CD4-positive, alpha-beta T cell (primary cell): ENCODE data around the gene HMCN2. TPM values are rescaled to one million over a fixed set of nuclear protein-coding genes. Genes with fewer than 3 reads are reported as not detected.

Experiments
- ATAC-seq: fragments of 200-7000 bp; cut with Tn5 transposase; one replicate; pipeline ENCODE4 v1.10.0; 2022; ENCODE audit warnings: mild to moderate bottlenecking; ENCODE audit not compliant: poor library complexity
- CTCF ChIA-PET: fragments of 350-600 bp; sonication (Branson Sonifier 250); formaldehyde crosslinking; loops from one replicate; lab custom pipeline; 2021; ENCODE audit warnings: antibody characterized with exemption, inconsistent platforms; lab: Charles Lee
- POLR2A ChIA-PET: fragments of 350-600 bp; sonication (Branson Sonifier 250); formaldehyde crosslinking; loops from one replicate; lab custom pipeline; 2021; ENCODE audit warnings: antibody characterized with exemption, inconsistent platforms; lab: Charles Lee
- DNase-seq, 14 experiments: peaks; one replicate each; pipeline ENCODE4 v3.0.0-alpha.2; 2013 to 2020; ENCODE audit warnings: mixed read lengths in 2 of 14
- H3K27ac ChIP-seq, 2 donors: one replicate each; pipeline versions ENCODE4 v1.5.1 to v1.7.0; 2013; ENCODE audit warnings: low read length in 2 of 2, low read depth in 1 of 2, mild to moderate bottlenecking in 1 of 2
- H3K27me3 ChIP-seq, 2 experiments: 1 replicate in 1 of 2; 2 replicates in 1 of 2; pipeline versions ENCODE4 v1.6.1 to v1.7.0; 2013; ENCODE audit warnings: low read length in 2 of 2, control low read depth in 1 of 2, mild to moderate bottlenecking in 1 of 2, moderate library complexity in 1 of 2; ENCODE audit not compliant: insufficient read depth in 2 of 2, control insufficient read depth in 1 of 2
- H3K36me3 ChIP-seq: one replicate; pipeline ENCODE4 v1.6.1; 2013; ENCODE audit warnings: low read length, control low read depth; ENCODE audit not compliant: insufficient read depth
- H3K4me1 ChIP-seq: one replicate; pipeline ENCODE4 v1.6.1; 2013; ENCODE audit warnings: low read length, control low read depth; ENCODE audit not compliant: insufficient read depth
- H3K4me3 ChIP-seq: one replicate; pipeline ENCODE4 v1.5.1; 2013; ENCODE audit warnings: mild to moderate bottlenecking, low read length, moderate library complexity
- H3K9me3 ChIP-seq, 2 experiments: 1 replicate in 1 of 2; 2 replicates in 1 of 2; pipeline versions ENCODE4 v1.6.1 to v1.7.0; 2013; ENCODE audit warnings: low read length in 2 of 2, mild to moderate bottlenecking in 2 of 2, control low read depth in 1 of 2, moderate library complexity in 1 of 2; ENCODE audit not compliant: control insufficient read depth in 1 of 2, insufficient read depth in 1 of 2
- H3K27ac Mint-ChIP-seq: one replicate; pipeline ENCODE4 v1.8.0; 2020; ENCODE audit warnings: mixed read lengths
- H3K27me3 Mint-ChIP-seq: one replicate; pipeline ENCODE4 v1.8.0; 2021; ENCODE audit warnings: mixed read lengths
- H3K36me3 Mint-ChIP-seq: one replicate; pipeline ENCODE4 v1.8.0; 2021; ENCODE audit warnings: low read depth, mixed read lengths
- H3K4me1 Mint-ChIP-seq: one replicate; pipeline ENCODE4 v1.8.0; 2021; ENCODE audit warnings: low read depth, mixed read lengths
- H3K4me3 Mint-ChIP-seq: one replicate; pipeline ENCODE4 v1.8.0; 2020; ENCODE audit warnings: mild to moderate bottlenecking, mixed read lengths
- H3K9me3 Mint-ChIP-seq: one replicate; pipeline ENCODE4 v1.8.0; 2020; ENCODE audit warnings: mixed read lengths
- intact Hi-C, 2 experiments: fragments of 100-400 bp; cut with DNase I in 1 of 2; cut with micrococcal nuclease in 1 of 2; formaldehyde crosslinking; loops; one replicate each; pipeline versions ENCODE4 v1.15.1 to v1.9.0; 2023 to 2025; cut with DNase I, micrococcal nuclease
- total RNA-seq, 174 experiments: library from RNA in 2 of 174; stranded (reverse) in 2 of 174; gene quantifications; one replicate each; pipeline ENCODE4 v1.2.3 and lab custom pipeline; 2021 to 2026
- TF ChIP-seq, protein P1 (sequence below): fragments of 200-600 bp; IDR thresholded peaks from one replicate; pipeline ENCODE4 v1.8.0; 2022; ENCODE audit warnings: antibody characterized with exemption, mild to moderate bottlenecking

HMCN2 gene
- total RNA-seq, 2 experiments from 2014 or later: not detected

DNA sequence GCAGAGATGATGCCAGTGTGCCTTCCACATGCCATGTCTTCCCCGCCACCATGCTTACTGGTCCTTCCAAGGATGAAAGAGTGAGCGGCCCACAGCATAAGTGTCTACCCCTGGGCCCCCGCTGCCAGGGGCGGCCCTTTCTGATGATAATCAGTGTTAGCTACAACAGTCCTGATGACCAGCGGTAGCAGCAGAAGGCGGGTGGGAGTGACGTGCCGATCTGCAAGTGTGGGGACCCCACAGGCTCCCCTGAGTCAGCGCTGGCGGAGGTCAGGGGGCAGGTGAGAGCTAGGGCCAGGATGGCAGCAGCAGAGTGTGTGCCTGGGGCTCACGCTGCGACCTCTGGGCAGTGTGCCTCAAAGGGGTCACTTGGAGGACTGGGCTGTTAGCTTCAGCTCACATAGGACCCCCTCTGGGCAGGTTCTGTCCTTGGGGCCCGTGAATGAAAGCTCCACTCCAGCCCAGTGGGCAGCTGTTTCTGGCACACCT, 80.4 kb downstream of the HMCN2 start:
- peaks cover 4 to 6% of the 10 kb centered on the region in 2 experiments for H3K27me3 ChIP-seq
- intact Hi-C loops: no loop called here
- POLR2A ChIA-PET: no interaction called here

DNA sequence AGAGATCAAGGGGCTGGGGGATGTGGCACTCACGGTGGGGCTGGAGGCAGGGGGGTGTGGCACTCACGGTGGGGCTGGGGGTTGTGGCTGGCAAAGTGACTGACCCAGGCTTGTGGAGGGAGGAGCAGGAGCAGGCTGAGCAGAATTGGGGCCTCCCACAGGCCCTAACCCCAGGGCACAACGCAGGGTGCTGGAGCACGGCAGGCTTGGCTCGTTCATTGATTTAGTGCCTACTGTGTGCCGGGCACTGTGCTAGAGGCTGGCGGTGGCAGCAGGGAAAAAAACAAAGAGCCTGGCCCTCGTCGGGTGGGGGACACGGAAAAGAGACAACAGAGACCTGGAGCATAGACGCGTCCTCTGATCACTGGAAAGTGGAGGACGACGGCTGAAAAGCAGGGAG, 80.9 kb downstream of the HMCN2 start:
- ATAC-seq (no peak), DNase-seq (no peak)
- Histone ChIP-seq H3K4me3 (no peak overlapping the region), H3K4me1 (no peaks in the 10 kb centered on the region), H3K27me3 (peaks cover 4 to 6% of the 10 kb centered on the region in 2 experiments), H3K36me3 (no peaks in the 10 kb centered on the region), H3K9me3 (peaks cover 0 to 6% of the 10 kb centered on the region in 2 experiments), H3K27ac (no peak overlapping the region)
- H3K4me3 Mint-ChIP-seq: no peak overlapping the region
- no peak overlapping the region for H3K27ac Mint-ChIP-seq
- H3K9me3 Mint-ChIP-seq: no peaks in the 10 kb centered on the region
- TF ChIP-seq, protein P1, sequence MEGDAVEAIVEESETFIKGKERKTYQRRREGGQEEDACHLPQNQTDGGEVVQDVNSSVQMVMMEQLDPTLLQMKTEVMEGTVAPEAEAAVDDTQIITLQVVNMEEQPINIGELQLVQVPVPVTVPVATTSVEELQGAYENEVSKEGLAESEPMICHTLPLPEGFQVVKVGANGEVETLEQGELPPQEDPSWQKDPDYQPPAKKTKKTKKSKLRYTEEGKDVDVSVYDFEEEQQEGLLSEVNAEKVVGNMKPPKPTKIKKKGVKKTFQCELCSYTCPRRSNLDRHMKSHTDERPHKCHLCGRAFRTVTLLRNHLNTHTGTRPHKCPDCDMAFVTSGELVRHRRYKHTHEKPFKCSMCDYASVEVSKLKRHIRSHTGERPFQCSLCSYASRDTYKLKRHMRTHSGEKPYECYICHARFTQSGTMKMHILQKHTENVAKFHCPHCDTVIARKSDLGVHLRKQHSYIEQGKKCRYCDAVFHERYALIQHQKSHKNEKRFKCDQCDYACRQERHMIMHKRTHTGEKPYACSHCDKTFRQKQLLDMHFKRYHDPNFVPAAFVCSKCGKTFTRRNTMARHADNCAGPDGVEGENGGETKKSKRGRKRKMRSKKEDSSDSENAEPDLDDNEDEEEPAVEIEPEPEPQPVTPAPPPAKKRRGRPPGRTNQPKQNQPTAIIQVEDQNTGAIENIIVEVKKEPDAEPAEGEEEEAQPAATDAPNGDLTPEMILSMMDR: no peak
- no peaks in the 10 kb centered on the region for H3K27me3 Mint-ChIP-seq
- intact Hi-C loops: no loop called here
- H3K36me3 Mint-ChIP-seq: no peaks in the 10 kb centered on the region
- POLR2A ChIA-PET: no interaction called here
- no peaks in the 10 kb centered on the region for H3K4me1 Mint-ChIP-seq
- CTCF ChIA-PET: no interaction called here

More for the DNA sequence above, 80.4 kb downstream of the HMCN2 start:
- ATAC-seq (no peak), DNase-seq (no peak)
- CTCF ChIA-PET: no interaction called here
- H3K4me1 Mint-ChIP-seq: no peaks in the 10 kb centered on the region
- no peak overlapping the region for H3K4me3 Mint-ChIP-seq
- H3K36me3 Mint-ChIP-seq: no peaks in the 10 kb centered on the region
- no peak overlapping the region for H3K27ac Mint-ChIP-seq
- Histone ChIP-seq H3K9me3 (peaks cover 0 to 9% of the 10 kb centered on the region in 2 experiments), H3K4me3 (no peak overlapping the region), H3K4me1 (no peaks in the 10 kb centered on the region), H3K27ac (no peak overlapping the region), H3K36me3 (no peaks in the 10 kb centered on the region)
- no peaks in the 10 kb centered on the region for H3K9me3 Mint-ChIP-seq
- H3K27me3 Mint-ChIP-seq: no peaks in the 10 kb centered on the region
- TF ChIP-seq, protein P1: no peak

DNA sequence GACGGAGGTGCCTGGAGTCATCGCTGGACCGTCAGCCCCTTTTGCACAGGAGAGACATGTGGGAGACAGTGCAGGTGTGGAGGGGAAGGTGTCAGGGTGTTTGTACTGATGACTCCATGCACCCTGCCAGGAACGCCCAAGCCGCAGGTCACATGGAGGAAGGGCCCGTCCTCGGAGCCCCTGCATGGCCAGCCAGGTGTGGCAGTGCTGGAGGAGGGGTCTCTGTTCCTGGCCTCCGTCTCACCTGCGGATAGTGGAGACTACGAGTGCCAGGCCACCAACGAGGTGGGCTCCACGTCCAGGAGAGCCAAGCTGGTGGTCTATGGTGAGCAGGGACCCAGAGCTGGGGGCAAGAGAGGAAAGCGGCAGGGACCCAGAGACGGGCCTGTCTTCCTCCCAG, 81.5 kb downstream of the HMCN2 start:
- ATAC-seq (no peak), DNase-seq (no peak)
- H3K4me3 ChIP-seq: no peak overlapping the region
- peaks cover 0 to 6% of the 10 kb centered on the region in 2 experiments for H3K9me3 ChIP-seq
- H3K4me1 ChIP-seq: no peaks in the 10 kb centered on the region
- Mint-ChIP-seq H3K4me3 (no peak overlapping the region), H3K27me3 (no peaks in the 10 kb centered on the region), H3K4me1 (no peaks in the 10 kb centered on the region), H3K9me3 (no peaks in the 10 kb centered on the region), H3K27ac (no peak overlapping the region), H3K36me3 (no peaks in the 10 kb centered on the region)
- H3K27me3 ChIP-seq: peaks cover 4 to 6% of the 10 kb centered on the region in 2 experiments
- POLR2A ChIA-PET: no interaction called here
- CTCF ChIA-PET: no interaction called here
- H3K27ac ChIP-seq: no peak overlapping the region
- TF ChIP-seq, protein P1: no peak
- intact Hi-C loops: no loop called here
- no peaks in the 10 kb centered on the region for H3K36me3 ChIP-seq
